ENCODE results near the gene ZNF648.
A peak's percentile ranks its signal among the peaks of the same experiment; 100 is the strongest.
"Not testable (repeated sequence)": the region's sequence is repeated elsewhere in the genome, so short reads cannot be mapped to it uniquely, and the experiment has no call there.

Gene ZNF648

GRCh38 chr1:182061594-182061993, at the start of gene ZNF648:
Gene ZNF648, minus strand, starts transcription at chr1:182061712. Its CDS starts 3,702 bp downstream, at chr1:182058010.
- DNase-seq (ENCODE audit: low spot score) = no peak

GRCh38 chr1:182110635-182111034, 49.1 kb upstream of the ZNF648 start:
- DNase-seq (ENCODE audit: low spot score) = no peak

GRCh38 chr1:182109771-182110170, 48.3 kb upstream of the ZNF648 start:
- no peak for DNase-seq (ENCODE audit: low spot score)

- no peak for DNase-seq (ENCODE audit: low spot score)
Observed at GRCh38 chr1:182107209-182107608, 45.7 kb upstream of the ZNF648 start.

- DNase-seq (ENCODE audit: low spot score) = no peak
Observed at GRCh38 chr1:182102043-182102416, 40.5 kb upstream of the ZNF648 start.

GRCh38 chr1:182101415-182102042, 40.0 kb upstream of the ZNF648 start:
- DNase-seq (ENCODE audit: low spot score) = no peak

- no peak for DNase-seq (ENCODE audit: low spot score)
Observed at GRCh38 chr1:182098301-182098700, 36.8 kb upstream of the ZNF648 start.

- no peak for DNase-seq (ENCODE audit: low spot score)
Observed at GRCh38 chr1:182095946-182096345, 34.4 kb upstream of the ZNF648 start.

- not testable (repeated sequence) for DNase-seq (ENCODE audit: low spot score)
Observed at GRCh38 chr1:182094514-182095005, 33.0 kb upstream of the ZNF648 start.

GRCh38 chr1:182093781-182094180, 32.3 kb upstream of the ZNF648 start:
- DNase-seq (ENCODE audit: low spot score) = no peak

GRCh38 chr1:182092336-182092735, 30.8 kb upstream of the ZNF648 start:
- DNase-seq (ENCODE audit: low spot score) = no peak

- DNase-seq (ENCODE audit: low spot score) = no peak
Observed at GRCh38 chr1:182091083-182091482, 29.6 kb upstream of the ZNF648 start.

GRCh38 chr1:182087719-182088350, 26.3 kb upstream of the ZNF648 start:
- DNase-seq (ENCODE audit: low spot score) = no peak

- DNase-seq (ENCODE audit: low spot score) = no peak
Observed at GRCh38 chr1:182087304-182087703, 25.8 kb upstream of the ZNF648 start.

- DNase-seq (ENCODE audit: low spot score) = no peak
Observed at GRCh38 chr1:182086620-182087019, 25.1 kb upstream of the ZNF648 start.

GRCh38 chr1:182086136-182086535, 24.6 kb upstream of the ZNF648 start:
- no peak for DNase-seq (ENCODE audit: low spot score)

- DNase-seq (ENCODE audit: low spot score) = no peak
Observed at GRCh38 chr1:182085726-182086125, 24.2 kb upstream of the ZNF648 start.

GRCh38 chr1:182084487-182085316, 23.2 kb upstream of the ZNF648 start:
- peak; percentile 75 for DNase-seq (ENCODE audit: low spot score)

- no peak for DNase-seq (ENCODE audit: low spot score)
Observed at GRCh38 chr1:182083851-182084486, 22.5 kb upstream of the ZNF648 start.

- DNase-seq (ENCODE audit: low spot score) = peak; percentile 23
Observed at GRCh38 chr1:182080955-182081582, 19.6 kb upstream of the ZNF648 start.

- no peak for DNase-seq (ENCODE audit: low spot score)
Observed at GRCh38 chr1:182080040-182080439, 18.5 kb upstream of the ZNF648 start.

GRCh38 chr1:182071924-182072323, 10.4 kb upstream of the ZNF648 start:
- DNase-seq (ENCODE audit: low spot score) = no peak
